ENCODE results near the gene BORCS5. TPM values are rescaled to one million over a fixed set of nuclear protein-coding genes. Genes with fewer than 3 reads are reported as not detected.
A peak's percentile ranks its signal among the peaks of the same experiment; 100 is the strongest.
"Not testable (repeated sequence)": the region's sequence is repeated elsewhere in the genome, so short reads cannot be mapped to it uniquely, and the experiment has no call there.

The BORCS5 gene
- total RNA-seq, 1 donor = 6.9 TPM

DNA sequence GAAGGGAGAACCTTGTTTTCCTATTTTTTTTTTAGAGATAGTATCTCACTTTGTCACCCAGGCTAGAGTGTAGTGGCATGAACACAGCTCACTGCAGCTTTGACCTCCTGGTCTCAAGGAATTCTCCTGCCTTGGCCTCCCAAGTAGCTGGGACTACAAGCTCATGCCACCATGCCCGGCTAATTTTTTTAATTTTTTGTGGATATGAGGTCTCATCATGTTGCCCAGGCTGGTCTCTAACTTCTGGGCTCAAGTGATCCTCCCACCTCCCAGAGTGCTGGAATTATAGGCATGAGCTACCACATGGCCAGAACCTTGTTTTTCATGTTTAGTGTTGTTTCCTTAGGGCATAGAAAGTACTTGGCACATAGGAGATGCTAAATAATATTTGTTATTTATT lies 20.4 kb upstream of the BORCS5 start:
- TF ChIP-seq, protein P1, sequence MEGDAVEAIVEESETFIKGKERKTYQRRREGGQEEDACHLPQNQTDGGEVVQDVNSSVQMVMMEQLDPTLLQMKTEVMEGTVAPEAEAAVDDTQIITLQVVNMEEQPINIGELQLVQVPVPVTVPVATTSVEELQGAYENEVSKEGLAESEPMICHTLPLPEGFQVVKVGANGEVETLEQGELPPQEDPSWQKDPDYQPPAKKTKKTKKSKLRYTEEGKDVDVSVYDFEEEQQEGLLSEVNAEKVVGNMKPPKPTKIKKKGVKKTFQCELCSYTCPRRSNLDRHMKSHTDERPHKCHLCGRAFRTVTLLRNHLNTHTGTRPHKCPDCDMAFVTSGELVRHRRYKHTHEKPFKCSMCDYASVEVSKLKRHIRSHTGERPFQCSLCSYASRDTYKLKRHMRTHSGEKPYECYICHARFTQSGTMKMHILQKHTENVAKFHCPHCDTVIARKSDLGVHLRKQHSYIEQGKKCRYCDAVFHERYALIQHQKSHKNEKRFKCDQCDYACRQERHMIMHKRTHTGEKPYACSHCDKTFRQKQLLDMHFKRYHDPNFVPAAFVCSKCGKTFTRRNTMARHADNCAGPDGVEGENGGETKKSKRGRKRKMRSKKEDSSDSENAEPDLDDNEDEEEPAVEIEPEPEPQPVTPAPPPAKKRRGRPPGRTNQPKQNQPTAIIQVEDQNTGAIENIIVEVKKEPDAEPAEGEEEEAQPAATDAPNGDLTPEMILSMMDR (IDR thresholded peaks at IDR 0.05; ENCODE audit: insufficient read depth, low read depth, low read length) = no peak
- DNase-seq (ENCODE audit: low read depth) = no peak
- no peak overlapping the region for H3K4me3 ChIP-seq (ENCODE audit: low read depth, low read length)

DNA sequence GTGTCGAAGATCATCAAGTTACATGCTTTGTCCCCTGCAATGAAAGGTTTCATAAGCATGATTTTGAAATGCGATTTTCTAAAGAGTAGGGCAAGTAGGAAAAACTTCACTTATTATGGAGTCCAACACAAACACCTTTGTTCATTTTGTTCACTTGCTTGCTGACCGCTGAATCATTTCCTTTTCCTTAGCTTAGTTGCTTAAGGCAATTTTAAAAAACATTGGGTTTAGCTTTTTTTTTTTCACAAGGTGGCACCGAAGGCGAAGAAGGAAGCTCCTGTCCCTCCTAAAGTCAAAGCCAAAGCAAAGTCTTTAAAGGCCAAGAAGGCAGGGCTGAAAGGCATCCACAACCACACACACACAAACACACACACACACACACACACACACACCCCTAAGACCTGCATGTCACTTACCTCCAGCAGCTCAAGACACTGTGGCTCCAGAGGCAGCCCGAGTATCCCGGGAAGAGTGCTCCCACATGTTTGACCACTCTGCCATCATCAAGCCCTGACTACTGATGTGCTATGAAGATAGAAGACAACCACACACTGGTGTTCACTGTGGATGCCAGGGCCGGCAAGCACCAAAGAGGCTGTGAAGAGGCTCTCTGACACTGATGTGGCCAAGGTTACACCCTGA lies 18.2 kb upstream of the BORCS5 start:
- no peak for DNase-seq (ENCODE audit: low read depth)
- TF ChIP-seq, protein P1 (IDR thresholded peaks at IDR 0.05; ENCODE audit: insufficient read depth, low read depth, low read length) = no peak
- no peak overlapping the region for H3K4me3 ChIP-seq (ENCODE audit: low read depth, low read length)

DNA sequence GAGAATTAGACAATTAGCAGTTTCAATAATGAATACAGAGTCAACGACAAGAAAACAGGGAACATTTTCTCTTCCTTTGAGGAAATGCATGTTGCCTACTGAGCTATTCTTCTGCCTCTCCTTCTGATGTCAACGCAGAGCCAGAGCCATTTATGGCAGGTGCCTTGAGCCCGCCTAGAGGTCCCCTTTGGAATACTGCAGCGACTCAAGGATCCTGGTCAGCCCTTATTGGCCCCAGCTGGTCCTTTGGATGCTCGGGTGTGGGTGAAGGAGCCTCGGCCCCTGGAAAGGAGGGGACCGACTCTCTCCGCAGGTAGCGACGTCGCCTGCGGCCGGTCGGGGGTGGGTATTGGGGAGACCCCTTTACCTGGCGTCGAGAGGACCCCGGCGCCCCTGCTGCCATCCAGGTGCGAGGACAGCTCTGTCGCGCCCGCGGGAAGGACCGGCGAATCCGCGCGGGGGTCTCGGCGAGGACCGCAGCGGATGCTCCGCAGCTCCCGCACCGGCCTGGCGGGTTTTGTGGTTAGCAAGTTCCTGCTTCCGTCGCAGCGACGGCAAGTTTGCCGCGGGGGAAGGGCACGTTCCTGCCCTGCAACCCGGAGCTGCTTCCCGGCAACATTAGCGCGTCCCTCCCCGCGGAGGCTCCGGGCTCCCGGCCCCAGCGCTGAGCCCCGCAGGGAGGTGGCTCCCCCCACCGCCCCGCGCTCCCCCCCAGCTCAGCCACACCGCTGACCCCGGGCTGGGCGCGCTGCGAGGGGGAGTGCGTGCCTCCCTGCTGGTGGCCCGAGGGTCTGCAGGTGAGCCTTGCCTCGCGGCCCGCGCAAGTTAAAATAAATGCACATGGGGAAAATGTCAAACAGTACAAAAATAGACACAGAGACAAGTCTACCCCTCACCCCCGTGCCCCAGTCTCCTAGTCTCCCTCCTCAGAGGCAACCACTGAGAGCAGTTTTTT lies 6.9 kb upstream of the BORCS5 start, which contains the start of gene MANSC1:
TSS of gene MANSC1 (minus strand) at position 532 of the 955 bp plus-strand sequence. CDS start 6,928 bp downstream, outside the sequence.
- TF ChIP-seq, protein P1 (IDR thresholded peaks at IDR 0.05; ENCODE audit: insufficient read depth, low read depth, low read length) = peak; percentile 53
- H3K4me3 ChIP-seq (ENCODE audit: low read depth, low read length) = peak within 1 kb of the TSS; percentile 68
- no peak for DNase-seq (ENCODE audit: low read depth)

DNA sequence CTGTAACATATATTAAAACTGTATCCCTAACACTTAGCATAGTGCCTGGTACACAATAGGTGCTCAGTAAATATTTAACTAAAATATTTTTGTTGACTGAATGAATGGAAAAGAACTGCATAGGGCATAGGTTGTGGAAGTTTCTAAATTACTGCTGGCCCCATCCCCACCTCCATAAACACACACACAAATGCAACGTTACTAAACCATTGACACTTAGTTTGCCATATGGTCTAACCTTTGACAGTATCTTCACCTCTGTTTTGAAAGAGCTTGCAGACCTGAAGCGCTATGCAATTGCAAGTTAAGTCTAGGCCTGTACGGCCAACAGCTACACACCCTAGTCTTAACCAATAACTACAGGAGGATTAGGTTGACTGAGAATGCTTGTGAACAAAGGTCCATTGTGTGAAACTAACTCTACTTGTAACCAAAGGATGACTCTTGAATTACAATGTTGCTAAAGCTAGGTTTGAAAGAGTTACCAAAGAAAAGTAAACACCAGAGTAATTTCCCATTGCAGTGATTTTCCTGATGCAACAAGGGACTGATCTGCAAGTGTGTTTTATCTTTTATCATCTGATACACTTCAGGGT lies 5.9 kb upstream of the BORCS5 start:
- no peak for DNase-seq (ENCODE audit: low read depth)
- H3K4me3 ChIP-seq (ENCODE audit: low read depth, low read length) = no peak overlapping the region
- TF ChIP-seq, protein P1 (IDR thresholded peaks at IDR 0.05; ENCODE audit: insufficient read depth, low read depth, low read length) = no peak

- not testable (repeated sequence) for H3K4me3 ChIP-seq (ENCODE audit: low read depth, low read length); DNase-seq (ENCODE audit: low read depth)
Measured at GRCh38 chr12:12351468-12352185, 5.3 kb upstream of the BORCS5 start.

DNA sequence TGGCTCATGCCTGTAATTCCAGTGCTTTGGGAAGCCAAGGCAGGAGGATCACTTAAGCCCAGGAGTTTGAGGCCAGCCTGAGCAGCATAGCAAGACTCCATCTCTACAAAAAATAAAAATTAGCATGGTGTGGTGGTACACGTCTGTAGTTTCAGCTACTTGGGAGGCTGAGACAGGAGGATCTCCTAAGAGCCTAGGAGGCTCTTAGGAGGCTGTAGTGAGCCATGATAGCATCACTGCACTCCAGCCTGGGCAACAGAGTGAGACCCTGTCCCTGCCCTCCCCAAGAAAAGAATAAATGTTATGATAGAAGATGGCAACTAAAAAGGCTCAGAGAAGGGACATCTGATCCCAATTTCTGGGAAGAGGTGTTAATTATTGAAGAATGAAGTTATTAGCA lies 3.6 kb upstream of the BORCS5 start:
- TF ChIP-seq, protein P1 (IDR thresholded peaks at IDR 0.05; ENCODE audit: insufficient read depth, low read depth, low read length) = no peak
- H3K4me3 ChIP-seq (ENCODE audit: low read depth, low read length) = no peak overlapping the region
- DNase-seq (ENCODE audit: low read depth) = no peak

Data from fibroblast of villous mesenchyme (primary cell).